ENCODE data around the gene ATF7. TPM values are rescaled to one million over a fixed set of nuclear protein-coding genes. Genes with fewer than 3 reads are reported as not detected.
"Not testable (repeated sequence)": the region's sequence is repeated elsewhere in the genome, so short reads cannot be mapped to it uniquely, and the experiment has no call there.

ATF7 gene
- total RNA-seq, 1 donor from 2014 or later, result 25.9 TPM

GRCh38 chr12:53602176-53602864 is 23.9 kb downstream of the ATF7 start:
- H3K4me1 Mint-ChIP-seq (ENCODE audit: low read depth), result peaks cover 15% of the 10 kb centered on the region
- H3K27me3 Mint-ChIP-seq (ENCODE audit: insufficient read depth), result no peaks in the 10 kb centered on the region
- no peak overlapping the region for H3K27ac Mint-ChIP-seq

GRCh38 chr12:53601296-53601847 is 24.8 kb downstream of the ATF7 start:
- Mint-ChIP-seq H3K9me3 (no peaks in the 10 kb centered on the region), H3K4me1 (ENCODE audit: low read depth) (peaks cover 15% of the 10 kb centered on the region), H3K36me3 (ENCODE audit: low read depth) (peaks cover 17% of the 10 kb centered on the region), H3K27me3 (ENCODE audit: insufficient read depth) (no peaks in the 10 kb centered on the region), H3K4me3 (no peak overlapping the region), H3K27ac (no peak overlapping the region)
- intact Hi-C loops (cut with micrococcal nuclease), result loop anchor here (1.0 kb wide), 1 partner anchor 12 kb away; no protein-coding TSS in a partner anchor
- no peak for DNase-seq (ENCODE audit: low spot score)

More at GRCh38 chr12:53602176-53602864, 23.9 kb downstream of the ATF7 start:
- Mint-ChIP-seq H3K9me3 (no peaks in the 10 kb centered on the region), H3K4me3 (no peak overlapping the region), H3K36me3 (ENCODE audit: low read depth) (peaks cover 17% of the 10 kb centered on the region)
- no peak for DNase-seq (ENCODE audit: low spot score)
- intact Hi-C loops (cut with micrococcal nuclease), result no loop called here

GRCh38 chr12:53600490-53601295 is 25.5 kb downstream of the ATF7 start:
- no peaks in the 10 kb centered on the region for H3K27me3 Mint-ChIP-seq (ENCODE audit: insufficient read depth)
- H3K9me3 Mint-ChIP-seq, result no peaks in the 10 kb centered on the region
- intact Hi-C loops (cut with micrococcal nuclease), result loop anchor here (1.0 kb wide), 1 partner anchor 11 kb away; no protein-coding TSS in a partner anchor
- DNase-seq (ENCODE audit: low spot score), result no peak
- H3K36me3 Mint-ChIP-seq (ENCODE audit: low read depth), result peaks cover 17% of the 10 kb centered on the region
- H3K4me3 Mint-ChIP-seq, result no peak overlapping the region
- H3K4me1 Mint-ChIP-seq (ENCODE audit: low read depth), result peaks cover 15% of the 10 kb centered on the region
- H3K27ac Mint-ChIP-seq, result no peak overlapping the region

GRCh38 chr12:53599579-53599978 is 26.6 kb downstream of the ATF7 start:
- intact Hi-C loops (cut with micrococcal nuclease), result loop anchor here (1.0 kb wide), 1 partner anchor 77 kb away; the partner anchor contains the start of gene ATP5MC2
- H3K27me3 Mint-ChIP-seq (ENCODE audit: insufficient read depth), result no peaks in the 10 kb centered on the region
- no peak overlapping the region for H3K4me3 Mint-ChIP-seq
- H3K27ac Mint-ChIP-seq, result no peak overlapping the region
- H3K9me3 Mint-ChIP-seq, result no peaks in the 10 kb centered on the region
- no peak for DNase-seq (ENCODE audit: low spot score)
- peaks cover 17% of the 10 kb centered on the region for H3K36me3 Mint-ChIP-seq (ENCODE audit: low read depth)
- peaks cover 15% of the 10 kb centered on the region for H3K4me1 Mint-ChIP-seq (ENCODE audit: low read depth)

GRCh38 chr12:53598971-53599370 is 27.2 kb downstream of the ATF7 start:
- intact Hi-C loops (cut with micrococcal nuclease), result loop anchor here (1.0 kb wide), 1 partner anchor 77 kb away; the partner anchor contains the start of gene ATP5MC2
- not testable (repeated sequence) for H3K27ac Mint-ChIP-seq; DNase-seq (ENCODE audit: low spot score); H3K27me3 Mint-ChIP-seq (ENCODE audit: insufficient read depth); H3K9me3 Mint-ChIP-seq; H3K4me3 Mint-ChIP-seq
- Mint-ChIP-seq H3K4me1 (ENCODE audit: low read depth) (peaks cover 14% of the 10 kb centered on the region), H3K36me3 (ENCODE audit: low read depth) (peaks cover 17% of the 10 kb centered on the region)

GRCh38 chr12:53596920-53597363 is 29.2 kb downstream of the ATF7 start:
- Mint-ChIP-seq H3K4me1 (ENCODE audit: low read depth) (no peaks in the 10 kb centered on the region), H3K36me3 (ENCODE audit: low read depth) (peaks cover 15% of the 10 kb centered on the region), H3K9me3 (no peaks in the 10 kb centered on the region), H3K4me3 (no peak overlapping the region), H3K27ac (no peak overlapping the region), H3K27me3 (ENCODE audit: insufficient read depth) (no peaks in the 10 kb centered on the region)
- intact Hi-C loops (cut with micrococcal nuclease), result no loop called here
- DNase-seq (ENCODE audit: low spot score), result no peak

- no peak overlapping the region for H3K4me3 Mint-ChIP-seq
- H3K27ac Mint-ChIP-seq, result no peak overlapping the region
Observed at GRCh38 chr12:53594897-53595615, 31.1 kb downstream of the ATF7 start.

GRCh38 chr12:53593707-53594106 is 32.5 kb downstream of the ATF7 start:
- Mint-ChIP-seq H3K4me1 (ENCODE audit: low read depth) (peaks cover 10% of the 10 kb centered on the region), H3K4me3 (no peak overlapping the region), H3K27ac (no peak overlapping the region), H3K27me3 (ENCODE audit: insufficient read depth) (no peaks in the 10 kb centered on the region), H3K9me3 (no peaks in the 10 kb centered on the region), H3K36me3 (ENCODE audit: low read depth) (peaks cover 3% of the 10 kb centered on the region)
- intact Hi-C loops (cut with micrococcal nuclease), result no loop called here
- no peak for DNase-seq (ENCODE audit: low spot score)

More at GRCh38 chr12:53594897-53595615, 31.1 kb downstream of the ATF7 start:
- Mint-ChIP-seq H3K36me3 (ENCODE audit: low read depth) (peaks cover 8% of the 10 kb centered on the region), H3K9me3 (no peaks in the 10 kb centered on the region), H3K4me1 (ENCODE audit: low read depth) (peaks cover 8% of the 10 kb centered on the region), H3K27me3 (ENCODE audit: insufficient read depth) (no peaks in the 10 kb centered on the region)
- intact Hi-C loops (cut with micrococcal nuclease), result no loop called here
- DNase-seq (ENCODE audit: low spot score), result no peak

GRCh38 chr12:53593031-53593430 is 33.2 kb downstream of the ATF7 start:
- H3K27me3 Mint-ChIP-seq (ENCODE audit: insufficient read depth), result no peaks in the 10 kb centered on the region
- no peaks in the 10 kb centered on the region for H3K9me3 Mint-ChIP-seq
- no peak overlapping the region for H3K27ac Mint-ChIP-seq
- H3K36me3 Mint-ChIP-seq (ENCODE audit: low read depth), result no peaks in the 10 kb centered on the region
- DNase-seq (ENCODE audit: low spot score), result no peak
- intact Hi-C loops (cut with micrococcal nuclease), result no loop called here
- H3K4me3 Mint-ChIP-seq, result no peak overlapping the region
- peaks cover 10% of the 10 kb centered on the region for H3K4me1 Mint-ChIP-seq (ENCODE audit: low read depth)

GRCh38 chr12:53592426-53592825 is 33.8 kb downstream of the ATF7 start:
- DNase-seq (ENCODE audit: low spot score), result no peak
- H3K4me3 Mint-ChIP-seq, result no peak overlapping the region
- no peaks in the 10 kb centered on the region for H3K27me3 Mint-ChIP-seq (ENCODE audit: insufficient read depth)
- no peaks in the 10 kb centered on the region for H3K36me3 Mint-ChIP-seq (ENCODE audit: low read depth)
- intact Hi-C loops (cut with micrococcal nuclease), result no loop called here
- H3K27ac Mint-ChIP-seq, result no peak overlapping the region
- H3K4me1 Mint-ChIP-seq (ENCODE audit: low read depth), result peaks cover 10% of the 10 kb centered on the region
- no peaks in the 10 kb centered on the region for H3K9me3 Mint-ChIP-seq

- H3K4me3 Mint-ChIP-seq, result no peak overlapping the region
- no peaks in the 10 kb centered on the region for H3K9me3 Mint-ChIP-seq
- H3K27ac Mint-ChIP-seq, result no peak overlapping the region
- H3K36me3 Mint-ChIP-seq (ENCODE audit: low read depth), result no peaks in the 10 kb centered on the region
- no peak for DNase-seq (ENCODE audit: low spot score)
- H3K27me3 Mint-ChIP-seq (ENCODE audit: insufficient read depth), result no peaks in the 10 kb centered on the region
- peaks cover 13% of the 10 kb centered on the region for H3K4me1 Mint-ChIP-seq (ENCODE audit: low read depth)
- intact Hi-C loops (cut with micrococcal nuclease), result no loop called here
Observed at GRCh38 chr12:53591301-53592206, 34.6 kb downstream of the ATF7 start.

- H3K4me3 Mint-ChIP-seq, result no peak overlapping the region
- H3K9me3 Mint-ChIP-seq, result no peaks in the 10 kb centered on the region
- intact Hi-C loops (cut with micrococcal nuclease), result no loop called here
- no peak overlapping the region for H3K27ac Mint-ChIP-seq
- DNase-seq (ENCODE audit: low spot score), result no peak
- no peaks in the 10 kb centered on the region for H3K27me3 Mint-ChIP-seq (ENCODE audit: insufficient read depth)
- peaks cover 21% of the 10 kb centered on the region for H3K4me1 Mint-ChIP-seq (ENCODE audit: low read depth)
- H3K36me3 Mint-ChIP-seq (ENCODE audit: low read depth), result no peaks in the 10 kb centered on the region
Observed at GRCh38 chr12:53590652-53591051, 35.5 kb downstream of the ATF7 start.

Data from activated T-helper 1 cell treated with anti-CD3 and anti-CD28 coated beads, Interleukin-12 subunit alpha, Interleukin-12 subunit beta, Interleukin-2, Interleukin-4 antibody, amounts not matched to agents 30 ng/mL and 10 ng/mL and 1 ng/mL, durations not matched to agents 14 hours and 24 hours and 36 hours (primary cell).